ENCODE measurements around the gene RETREG1. TPM values are rescaled to one million over a fixed set of nuclear protein-coding genes. Genes with fewer than 3 reads are reported as not detected.

Gene RETREG1
- total RNA-seq, 1 donor from 2014 or later: 2.9 TPM

DNA sequence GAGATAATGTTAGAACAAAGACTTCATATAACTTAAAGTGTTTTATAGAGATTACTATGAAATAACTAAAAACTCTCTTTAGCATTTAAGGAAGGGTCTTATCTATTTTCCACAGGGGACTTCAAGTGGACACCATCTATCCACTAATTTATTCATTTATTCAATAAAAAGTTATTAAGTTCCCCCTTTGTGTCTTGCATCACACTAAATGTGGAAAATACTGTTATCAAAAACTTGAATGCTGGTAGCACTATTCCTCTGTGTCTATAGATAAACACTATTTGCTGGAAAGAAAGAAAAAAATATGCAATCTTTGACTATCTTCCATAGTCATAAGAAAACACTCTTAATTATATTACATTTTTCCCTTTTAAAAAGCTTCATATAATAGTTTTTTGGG, 131.1 kb downstream of the RETREG1 start:
- TF ChIP-seq, protein P1, sequence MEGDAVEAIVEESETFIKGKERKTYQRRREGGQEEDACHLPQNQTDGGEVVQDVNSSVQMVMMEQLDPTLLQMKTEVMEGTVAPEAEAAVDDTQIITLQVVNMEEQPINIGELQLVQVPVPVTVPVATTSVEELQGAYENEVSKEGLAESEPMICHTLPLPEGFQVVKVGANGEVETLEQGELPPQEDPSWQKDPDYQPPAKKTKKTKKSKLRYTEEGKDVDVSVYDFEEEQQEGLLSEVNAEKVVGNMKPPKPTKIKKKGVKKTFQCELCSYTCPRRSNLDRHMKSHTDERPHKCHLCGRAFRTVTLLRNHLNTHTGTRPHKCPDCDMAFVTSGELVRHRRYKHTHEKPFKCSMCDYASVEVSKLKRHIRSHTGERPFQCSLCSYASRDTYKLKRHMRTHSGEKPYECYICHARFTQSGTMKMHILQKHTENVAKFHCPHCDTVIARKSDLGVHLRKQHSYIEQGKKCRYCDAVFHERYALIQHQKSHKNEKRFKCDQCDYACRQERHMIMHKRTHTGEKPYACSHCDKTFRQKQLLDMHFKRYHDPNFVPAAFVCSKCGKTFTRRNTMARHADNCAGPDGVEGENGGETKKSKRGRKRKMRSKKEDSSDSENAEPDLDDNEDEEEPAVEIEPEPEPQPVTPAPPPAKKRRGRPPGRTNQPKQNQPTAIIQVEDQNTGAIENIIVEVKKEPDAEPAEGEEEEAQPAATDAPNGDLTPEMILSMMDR (IDR thresholded peaks at IDR 0.05): no peak
- no peaks in the 10 kb centered on the region for H3K4me1 ChIP-seq
- H3K27ac ChIP-seq: no peak overlapping the region
- no peaks in the 10 kb centered on the region for H3K27me3 ChIP-seq
- intact Hi-C loops (cut with DNase I): loop anchor here (5.0 kb wide), 2 partner anchors 182 to 717 kb away; no protein-coding TSS in a partner anchor
- H3K36me3 ChIP-seq: no peaks in the 10 kb centered on the region
- DNase-seq (ENCODE audit: low spot score in 2 of 2): no peak
- no peak overlapping the region for H3K4me3 ChIP-seq
- H3K9me3 ChIP-seq: no peaks in the 10 kb centered on the region

DNA sequence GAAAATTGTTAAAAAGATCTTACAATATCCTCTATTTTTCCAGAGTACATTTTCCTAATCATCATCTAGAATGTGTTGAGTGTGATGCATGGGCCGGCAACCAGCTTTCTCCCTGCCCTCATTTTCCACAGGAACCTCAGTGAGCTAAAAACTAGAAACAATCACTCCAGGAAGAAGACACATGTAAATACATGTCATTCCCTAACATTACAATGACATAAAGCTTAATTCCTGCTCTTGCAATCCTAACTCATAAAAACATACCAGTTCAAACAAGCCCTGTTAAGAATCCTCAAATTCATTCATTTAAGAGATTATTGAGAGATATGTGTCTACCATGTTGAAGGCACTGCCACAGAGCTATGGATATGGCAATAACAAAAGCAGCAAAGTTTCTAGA, 132.7 kb downstream of the RETREG1 start:
- TF ChIP-seq, protein P1 (IDR thresholded peaks at IDR 0.05): no peak
- no peaks in the 10 kb centered on the region for H3K9me3 ChIP-seq
- no peaks in the 10 kb centered on the region for H3K4me1 ChIP-seq
- no peak for DNase-seq (ENCODE audit: low spot score in 2 of 2)
- H3K4me3 ChIP-seq: no peak overlapping the region
- no peaks in the 10 kb centered on the region for H3K27me3 ChIP-seq
- intact Hi-C loops (cut with DNase I): no loop called here
- H3K36me3 ChIP-seq: no peaks in the 10 kb centered on the region
- no peak overlapping the region for H3K27ac ChIP-seq

DNA sequence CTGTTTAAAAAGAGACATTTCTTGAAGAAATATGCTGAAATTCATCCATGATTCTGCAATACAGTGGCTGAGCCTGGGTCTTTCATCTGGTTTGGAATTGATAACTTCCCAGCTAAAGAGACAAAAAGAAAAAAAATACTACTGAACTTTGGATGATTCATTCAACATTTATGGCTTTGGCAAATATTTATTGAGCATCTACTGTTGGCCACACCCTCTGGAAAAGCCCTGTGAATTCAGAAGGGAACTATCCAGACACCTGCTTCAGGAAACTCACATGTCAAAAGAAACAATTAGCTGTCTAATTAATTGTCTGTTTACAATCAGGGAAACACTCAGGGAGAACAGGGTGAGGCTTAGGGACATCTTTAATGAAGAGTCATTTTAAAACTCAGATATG, 133.4 kb downstream of the RETREG1 start:
- no peaks in the 10 kb centered on the region for H3K27me3 ChIP-seq
- TF ChIP-seq, protein P1 (IDR thresholded peaks at IDR 0.05): no peak
- DNase-seq (ENCODE audit: low spot score in 2 of 2): no peak
- no peak overlapping the region for H3K4me3 ChIP-seq
- H3K9me3 ChIP-seq: no peaks in the 10 kb centered on the region
- H3K4me1 ChIP-seq: no peaks in the 10 kb centered on the region
- H3K36me3 ChIP-seq: no peaks in the 10 kb centered on the region
- H3K27ac ChIP-seq: no peak overlapping the region
- intact Hi-C loops (cut with DNase I): no loop called here

DNA sequence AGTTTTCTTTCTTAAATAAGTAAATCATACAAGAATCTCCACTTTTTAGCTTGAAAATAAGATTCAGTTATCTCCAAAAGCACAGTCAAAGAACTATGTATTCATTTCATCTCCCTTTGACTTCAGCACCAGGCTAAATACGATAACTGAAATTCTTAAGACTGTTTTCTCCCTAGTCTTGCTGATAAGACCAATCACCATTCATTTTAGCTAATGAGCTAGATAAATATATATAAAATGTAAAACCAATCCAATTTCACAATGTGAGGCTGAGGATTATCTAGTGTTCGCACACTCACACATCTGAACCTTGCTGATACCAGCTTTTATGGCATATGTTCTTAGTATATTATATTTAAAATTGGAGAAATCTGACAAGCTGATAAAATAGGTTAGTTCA, 133.9 kb downstream of the RETREG1 start:
- Histone ChIP-seq H3K4me1 (no peaks in the 10 kb centered on the region), H3K27ac (no peak overlapping the region), H3K27me3 (no peaks in the 10 kb centered on the region), H3K9me3 (no peaks in the 10 kb centered on the region), H3K36me3 (no peaks in the 10 kb centered on the region), H3K4me3 (no peak overlapping the region)
- DNase-seq (ENCODE audit: low spot score in 2 of 2): no peak
- TF ChIP-seq, protein P1 (IDR thresholded peaks at IDR 0.05): no peak
- intact Hi-C loops (cut with DNase I): no loop called here

DNA sequence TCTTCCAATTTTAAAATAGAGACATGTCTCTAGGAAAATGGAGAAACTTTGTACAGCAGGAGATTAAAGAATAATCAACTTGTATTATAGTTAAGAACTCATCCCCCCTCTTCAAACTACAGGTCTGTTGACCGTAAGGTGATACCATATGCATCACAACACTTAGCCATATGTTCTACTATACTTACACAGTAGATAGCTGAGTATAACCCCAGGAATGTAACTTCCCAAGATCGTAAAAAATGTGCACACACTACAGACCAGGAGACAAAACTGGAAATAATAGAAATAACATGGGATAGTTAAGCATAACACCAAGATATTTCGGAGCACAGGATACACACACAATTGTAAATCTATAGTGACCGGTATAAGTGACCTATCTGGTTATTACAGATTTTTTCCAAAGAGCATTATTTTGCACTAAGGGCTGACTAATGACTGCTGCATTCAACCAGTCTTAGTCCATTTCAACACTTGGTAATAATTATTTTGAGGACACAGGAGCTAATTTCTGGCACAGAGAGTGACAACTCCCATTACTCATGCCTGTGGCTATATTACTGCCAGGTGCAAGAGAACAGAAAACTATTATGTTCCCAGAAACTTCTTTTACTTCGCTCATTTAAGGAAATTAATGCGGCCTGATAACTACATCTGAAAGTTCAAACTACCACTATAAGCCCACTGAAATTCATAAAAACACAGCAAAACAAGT, 135.8 kb downstream of the RETREG1 start:
- TF ChIP-seq, protein P1 (IDR thresholded peaks at IDR 0.05): no peak
- Histone ChIP-seq H3K36me3 (no peaks in the 10 kb centered on the region), H3K9me3 (no peaks in the 10 kb centered on the region), H3K27ac (no peak overlapping the region), H3K27me3 (no peaks in the 10 kb centered on the region), H3K4me1 (no peaks in the 10 kb centered on the region), H3K4me3 (no peak overlapping the region)
- intact Hi-C loops (cut with DNase I): no loop called here
- DNase-seq (ENCODE audit: low spot score in 2 of 2): no peak
